Measurements from ENCODE around the gene LPP.

GRCh38 chr3:188671971-188672370 lies 518.0 kb downstream of the LPP start:
- no peak for TF ChIP-seq CTCF (IDR thresholded peaks at IDR 0.05)
- no peak for TF ChIP-seq POLR2A (IDR thresholded peaks at IDR 0.05)

All from right lobe of liver (tissue), 4 donors.